ENCODE data around the gene CALM3.

Gene CALM3

DNA sequence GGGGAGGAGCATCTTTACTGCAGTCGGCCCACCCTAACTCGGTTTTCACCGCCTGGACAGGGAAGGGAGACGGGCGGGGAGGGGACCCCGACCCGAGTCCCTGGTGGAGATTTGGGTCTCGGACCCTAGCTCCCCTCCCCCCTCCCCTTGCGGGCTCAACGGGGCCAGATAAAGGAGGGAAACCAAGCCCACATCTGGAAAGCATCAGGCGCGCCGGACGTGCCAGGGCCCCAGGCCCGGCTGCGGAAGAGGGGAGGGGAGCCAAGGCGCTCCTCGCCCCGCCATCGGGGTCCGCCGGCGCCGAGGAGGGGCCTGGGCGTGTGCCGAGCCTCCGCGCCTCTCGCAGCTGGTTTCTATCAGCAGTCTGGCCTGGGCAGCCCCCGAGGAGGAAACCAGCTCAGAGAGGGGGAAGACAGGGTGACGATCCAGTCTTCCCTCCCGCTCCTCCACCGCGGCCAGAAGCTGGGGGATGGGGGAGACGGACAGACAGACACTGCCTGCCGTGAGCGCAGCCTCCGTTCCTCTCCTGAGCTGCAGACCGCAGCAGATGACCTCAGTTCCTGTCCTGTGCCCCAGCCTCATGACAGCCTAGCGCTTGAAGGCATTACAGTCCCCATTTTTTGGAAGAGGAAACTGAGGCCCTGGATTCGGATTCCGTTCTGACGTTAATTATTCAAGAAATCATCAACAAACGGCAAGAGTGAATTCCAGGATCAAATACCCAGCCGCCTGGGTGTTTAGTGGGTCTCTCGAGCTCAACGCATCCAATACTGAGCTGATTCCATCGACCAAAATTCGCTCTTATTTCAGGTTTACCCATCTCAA, 38.4 kb downstream of the CALM3 start:
- DNase-seq = no peak

DNA sequence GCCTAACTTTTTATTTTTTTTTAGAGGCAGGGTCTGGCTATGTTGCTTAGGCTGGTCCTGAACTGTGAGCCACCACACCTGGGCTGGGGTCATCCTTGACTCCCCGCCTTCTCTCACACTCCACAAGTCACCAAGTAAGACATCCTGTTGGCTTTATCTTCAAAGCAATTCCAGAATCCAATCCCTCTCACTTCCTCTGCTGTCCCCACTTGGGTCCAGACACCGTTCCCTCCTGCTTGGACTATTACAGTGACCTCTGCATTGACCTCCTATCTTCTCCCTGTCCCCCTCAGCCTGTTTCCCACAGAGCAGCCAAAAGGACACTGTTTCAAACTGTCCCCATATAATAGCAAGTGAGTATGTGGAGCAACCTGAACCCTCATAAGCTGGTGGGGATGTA, 39.5 kb downstream of the CALM3 start:
- no peak for DNase-seq

DNA sequence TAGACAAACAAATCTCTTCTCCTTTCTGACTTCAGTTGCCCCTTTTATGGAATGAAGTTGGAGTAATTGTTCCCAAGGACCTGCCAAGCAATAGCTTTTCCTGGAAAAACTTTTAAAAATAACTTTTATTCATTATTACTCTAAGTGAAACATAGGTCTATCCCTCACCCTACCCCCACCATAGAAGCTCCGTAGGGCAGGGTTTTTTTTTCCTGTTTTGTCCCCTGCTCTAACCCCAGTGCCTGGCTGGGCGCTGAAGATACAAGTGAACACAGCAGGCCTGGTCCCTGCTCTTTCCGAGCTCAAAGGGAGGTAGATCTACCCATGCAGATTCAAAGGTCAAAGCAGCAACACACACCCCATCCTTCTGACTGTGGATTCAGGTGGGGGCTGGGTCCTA, 43.6 kb downstream of the CALM3 start:
- DNase-seq = no peak

DNA sequence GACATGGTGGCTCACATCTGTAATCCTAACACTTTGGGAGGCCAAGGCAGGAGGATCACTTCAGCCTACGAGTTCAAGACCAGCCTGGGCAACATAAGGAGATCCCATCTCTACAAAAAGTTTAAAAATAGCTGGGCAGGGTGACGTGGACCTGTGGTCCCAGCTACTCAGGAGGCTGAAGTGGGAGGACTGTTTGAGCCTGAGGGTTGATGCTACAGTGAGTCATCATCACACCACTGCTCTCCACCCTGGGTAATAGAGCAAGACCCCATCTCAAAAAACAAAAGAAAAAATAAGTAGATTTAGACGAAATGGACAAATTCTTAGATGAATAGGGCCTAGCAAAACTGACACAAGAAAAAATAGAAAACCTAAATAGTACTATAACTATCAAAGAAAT, 45.3 kb downstream of the CALM3 start:
- DNase-seq = no peak

DNA sequence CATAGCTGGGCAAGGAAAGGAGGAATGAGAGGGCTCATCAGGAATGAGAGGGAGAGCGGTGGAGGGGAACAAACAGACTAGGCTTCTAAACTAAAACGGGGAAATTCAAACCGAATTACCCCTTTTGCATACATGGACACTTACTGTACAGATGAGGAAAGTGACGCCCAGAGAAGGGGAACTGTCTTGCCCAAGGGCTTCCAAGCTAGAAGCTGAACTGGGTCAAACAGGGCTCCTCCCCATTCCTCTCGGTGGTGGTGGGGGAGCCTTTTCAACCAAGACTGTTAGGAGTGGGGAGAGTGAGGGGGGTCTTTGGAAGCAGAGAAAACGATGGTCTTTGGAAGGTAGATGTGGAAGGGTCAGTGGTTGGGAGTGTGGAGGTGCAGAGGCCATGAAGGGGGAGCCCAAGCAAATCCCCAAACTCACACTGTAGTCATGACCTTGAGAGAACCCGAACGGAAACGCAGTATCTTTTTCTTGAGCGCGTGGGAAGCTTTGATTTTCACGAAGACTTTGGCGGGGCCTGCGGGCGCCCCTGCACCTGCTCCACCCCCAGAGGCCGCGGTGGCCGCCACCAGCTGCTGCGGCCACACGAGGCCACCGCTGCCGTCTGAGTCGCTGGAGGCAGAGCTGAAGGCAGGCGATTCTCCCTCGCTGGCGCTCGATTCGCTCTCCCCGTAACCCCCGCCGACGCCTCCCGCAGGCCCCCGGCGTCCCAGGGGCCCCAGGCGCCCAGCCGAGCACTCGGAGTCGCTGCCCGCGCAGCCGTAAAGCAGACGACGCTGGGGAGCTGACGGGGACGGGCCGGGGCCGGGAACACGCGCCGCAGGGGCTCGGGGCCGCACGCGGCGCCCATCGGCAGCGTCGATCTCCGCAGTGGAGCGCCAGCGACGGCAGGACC, 47.2 kb downstream of the CALM3 start:
- DNase-seq = no peak

DNA sequence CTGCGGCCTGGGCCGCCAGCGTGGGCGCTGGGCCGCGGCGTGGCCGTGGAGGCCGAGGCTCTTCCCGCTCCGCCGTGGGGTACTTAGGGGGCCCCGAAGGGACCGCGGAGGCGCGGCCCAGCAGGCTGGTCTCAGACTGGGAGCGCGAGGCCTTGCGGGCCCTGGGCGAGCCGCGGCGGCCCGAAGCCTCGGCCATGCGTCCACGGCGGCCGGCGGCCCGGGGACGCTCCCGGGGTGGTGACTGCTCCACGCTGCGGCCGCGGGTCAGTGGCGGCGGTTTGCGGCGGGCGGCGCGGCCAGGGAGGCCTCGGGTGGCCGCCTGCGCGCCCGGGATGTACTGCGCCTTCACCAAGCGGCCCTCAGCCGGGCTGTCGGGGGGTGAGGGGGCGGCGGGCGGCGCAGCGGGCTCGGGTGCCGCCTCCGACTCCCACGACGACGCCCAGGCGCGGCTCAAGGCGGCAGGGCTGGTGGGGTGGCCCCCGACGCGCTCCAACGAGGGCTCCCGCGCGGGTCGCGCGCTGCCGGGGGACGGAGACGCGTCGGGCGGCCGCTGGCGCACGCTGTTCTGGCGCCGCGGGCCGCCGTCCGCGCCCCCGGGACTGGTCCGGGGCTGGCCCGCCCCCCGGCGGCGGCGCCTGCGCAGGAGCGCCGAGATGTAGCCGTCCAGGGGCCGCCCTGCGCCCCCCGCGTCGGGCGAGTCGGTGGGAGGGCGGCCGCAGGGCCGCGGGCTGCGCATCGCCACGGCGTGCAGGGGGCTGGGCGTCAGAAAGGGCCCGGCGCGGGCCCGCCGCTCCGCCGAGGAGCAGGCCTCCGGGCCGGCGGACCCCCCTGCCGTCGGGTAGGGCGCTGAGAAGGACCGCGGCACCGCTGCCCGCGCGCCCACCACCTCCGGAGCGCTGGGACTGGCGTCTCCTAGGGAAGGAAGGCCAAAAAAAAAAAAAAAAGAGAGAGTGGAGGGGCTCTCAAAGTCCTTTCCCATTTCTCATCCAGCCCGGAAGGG, 48.1 kb downstream of the CALM3 start:
- DNase-seq = no peak

DNA sequence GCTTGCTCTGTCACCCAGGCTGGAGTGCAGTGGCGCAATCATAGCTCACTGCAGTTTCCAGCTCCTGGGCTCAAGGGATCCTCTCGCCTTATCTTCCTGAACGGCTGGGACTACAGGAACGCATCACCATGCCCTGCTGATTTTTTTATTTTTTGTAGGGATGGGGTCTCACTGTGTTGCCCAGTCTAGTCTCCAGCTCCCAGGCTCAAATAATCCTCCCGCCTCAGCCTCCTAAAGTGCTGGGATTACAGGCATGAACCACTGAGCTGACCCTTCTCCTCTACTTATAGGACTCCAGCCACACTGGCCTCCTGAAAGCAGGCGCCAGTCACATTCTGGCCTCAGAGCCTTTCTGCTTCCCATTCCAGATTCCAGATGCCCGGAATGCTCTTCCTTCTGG, 49.3 kb downstream of the CALM3 start:
- no peak for DNase-seq

DNA sequence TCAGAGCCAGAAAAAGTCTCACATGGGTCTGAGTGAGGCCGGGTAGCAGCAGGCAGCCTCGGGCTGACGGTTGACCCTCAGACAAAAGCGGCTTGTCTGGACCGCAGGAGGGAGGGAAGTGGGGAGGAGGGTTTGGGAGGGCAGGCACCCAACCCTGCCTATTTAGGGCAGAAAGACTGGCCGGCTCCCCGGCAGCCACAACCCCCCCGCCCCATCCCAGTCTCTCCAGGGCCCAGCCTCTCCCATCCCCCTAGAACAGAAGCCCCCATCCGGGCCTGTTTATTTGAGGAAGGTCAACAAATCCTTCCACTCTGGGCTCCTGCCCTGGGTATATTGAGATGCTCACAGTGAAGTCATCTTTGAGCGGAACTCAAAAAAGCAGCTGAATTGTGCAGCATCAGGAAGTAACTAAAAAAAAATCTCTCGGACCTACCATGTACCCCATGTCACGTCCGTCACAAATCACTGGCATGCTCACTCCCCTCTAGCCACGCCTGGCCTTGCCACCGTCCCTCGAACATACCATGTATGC, 53.6 kb downstream of the CALM3 start:
- no peak for DNase-seq

DNA sequence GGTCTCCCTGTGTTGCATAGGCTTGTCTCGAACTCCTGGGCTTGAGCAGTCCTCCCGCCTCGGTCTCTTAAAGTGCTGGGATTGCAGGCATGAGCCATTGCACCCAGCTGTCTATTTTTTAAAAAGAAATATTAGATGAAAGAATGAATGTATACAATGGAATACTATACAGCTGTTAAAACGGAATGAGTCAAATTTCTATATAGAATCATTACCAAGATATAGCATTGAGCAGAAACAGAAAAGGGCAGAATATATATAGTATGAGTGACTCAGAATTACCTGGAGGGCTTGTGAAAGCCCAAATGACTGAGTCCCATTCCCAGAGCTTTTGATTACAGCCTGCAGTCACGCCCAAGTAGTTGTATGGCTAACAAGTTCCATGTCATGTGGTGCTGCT, 55.4 kb downstream of the CALM3 start:
- DNase-seq = no peak

DNA sequence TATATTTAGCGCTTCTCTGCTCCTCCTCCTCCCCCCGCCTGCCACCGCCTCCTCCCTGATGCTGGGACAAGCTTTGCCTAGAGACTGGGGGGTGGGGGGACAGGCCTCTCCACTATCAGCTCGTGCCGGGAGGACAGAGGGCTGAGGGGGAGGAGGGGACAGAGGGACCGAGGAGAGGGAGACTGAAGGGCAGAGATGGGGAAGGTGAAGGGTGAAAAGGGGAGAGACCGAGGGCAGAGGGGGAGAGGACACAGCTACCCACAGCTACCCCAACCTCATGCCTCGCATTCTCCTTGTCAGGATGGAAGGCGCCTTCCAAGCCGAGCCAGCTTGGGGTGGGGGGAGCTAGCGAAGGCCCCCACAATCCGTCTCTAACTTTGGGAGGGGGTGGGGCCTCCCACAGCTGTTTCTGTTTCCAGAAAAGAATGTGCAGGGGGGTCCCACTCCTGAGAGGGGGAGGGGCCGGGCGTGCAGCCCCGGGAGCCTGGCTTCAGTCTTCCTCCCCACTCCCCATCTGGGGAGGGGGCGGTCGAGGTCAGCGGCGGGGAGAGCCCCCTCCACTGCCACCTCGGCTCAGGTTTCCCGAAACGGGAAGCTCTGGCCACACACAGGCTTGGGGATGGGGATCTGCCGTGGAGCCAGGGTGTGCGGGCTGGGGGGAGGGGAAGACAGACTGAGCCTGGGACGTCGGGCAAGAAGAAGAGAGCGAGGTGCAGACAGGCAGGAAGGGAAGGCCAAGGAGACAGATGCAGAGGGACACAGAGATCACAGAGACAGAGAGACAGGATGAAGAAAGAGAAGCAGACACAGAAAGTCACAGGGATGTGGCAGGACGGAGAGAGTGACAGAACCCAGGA, 58.2 kb downstream of the CALM3 start:
- DNase-seq = no peak

DNA sequence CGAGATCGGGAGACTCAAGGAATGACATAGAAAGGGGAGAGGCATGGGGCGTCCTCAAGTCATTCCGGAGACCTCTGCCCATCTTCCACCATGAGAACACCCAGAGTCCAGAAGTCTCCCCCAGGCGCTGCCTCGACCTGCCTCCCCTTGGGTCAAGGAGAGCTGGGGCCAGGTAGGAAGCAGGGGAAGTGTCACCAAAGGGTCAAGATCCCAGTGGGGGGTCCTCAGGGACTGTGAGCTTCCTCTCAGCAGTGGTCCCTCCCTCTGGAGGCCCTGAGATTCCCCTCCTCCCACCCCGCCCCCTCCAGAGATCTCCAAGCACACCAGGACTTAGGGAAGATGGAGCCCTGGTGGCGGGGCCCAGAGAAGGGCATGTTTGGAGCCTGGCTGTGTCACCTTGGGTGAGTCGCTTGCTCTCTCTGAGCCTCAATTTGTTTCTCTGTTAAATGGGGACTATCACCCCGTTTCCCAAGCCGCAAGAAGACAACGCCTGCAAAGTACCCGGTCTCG, 58.9 kb downstream of the CALM3 start:
- peak; percentile 56 for DNase-seq
